ENCODE measurements around the gene DNAJC1.
"Not testable (repeated sequence)": the region's sequence is repeated elsewhere in the genome, so short reads cannot be mapped to it uniquely, and the experiment has no call there.

DNAJC1 gene

GRCh38 chr10:21830037-21830436, 173.5 kb downstream of the DNAJC1 start:
- Histone ChIP-seq H3K36me3 (ENCODE audit: control insufficient read depth, insufficient read depth, low read length) (no peaks in the 10 kb centered on the region), H3K27me3 (replicated peaks; ENCODE audit: control insufficient read depth, insufficient read depth, low read length) (no peaks in the 10 kb centered on the region)
- TF ChIP-seq CTCF (IDR thresholded peaks at IDR 0.05; ENCODE audit: insufficient read depth, low read length, poor library complexity, severe bottlenecking), result no peak

GRCh38 chr10:21827308-21827707, 176.2 kb downstream of the DNAJC1 start:
- no peak for TF ChIP-seq CTCF (IDR thresholded peaks at IDR 0.05; ENCODE audit: insufficient read depth, low read length, poor library complexity, severe bottlenecking)
- H3K4me3 ChIP-seq (replicated peaks; ENCODE audit: low read depth, low read length), result no peak overlapping the region

More at GRCh38 chr10:21830037-21830436, 173.5 kb downstream of the DNAJC1 start:
- no peak for DNase-seq (ENCODE audit: extremely low read depth, insufficient read length)
- H3K4me3 ChIP-seq (replicated peaks; ENCODE audit: low read depth, low read length), result no peak overlapping the region

GRCh38 chr10:21826725-21827124, 176.8 kb downstream of the DNAJC1 start:
- no peaks in the 10 kb centered on the region for H3K36me3 ChIP-seq (ENCODE audit: control insufficient read depth, insufficient read depth, low read length)
- H3K4me3 ChIP-seq (replicated peaks; ENCODE audit: low read depth, low read length), result no peak overlapping the region
- TF ChIP-seq CTCF (IDR thresholded peaks at IDR 0.05; ENCODE audit: insufficient read depth, low read length, poor library complexity, severe bottlenecking), result no peak
- H3K27me3 ChIP-seq (replicated peaks; ENCODE audit: control insufficient read depth, insufficient read depth, low read length), result no peaks in the 10 kb centered on the region
- no peak for DNase-seq (ENCODE audit: extremely low read depth, insufficient read length)

More at GRCh38 chr10:21827308-21827707, 176.2 kb downstream of the DNAJC1 start:
- H3K36me3 ChIP-seq (ENCODE audit: control insufficient read depth, insufficient read depth, low read length), result no peaks in the 10 kb centered on the region
- H3K27me3 ChIP-seq (replicated peaks; ENCODE audit: control insufficient read depth, insufficient read depth, low read length), result no peaks in the 10 kb centered on the region
- DNase-seq (ENCODE audit: extremely low read depth, insufficient read length), result no peak

DNA sequence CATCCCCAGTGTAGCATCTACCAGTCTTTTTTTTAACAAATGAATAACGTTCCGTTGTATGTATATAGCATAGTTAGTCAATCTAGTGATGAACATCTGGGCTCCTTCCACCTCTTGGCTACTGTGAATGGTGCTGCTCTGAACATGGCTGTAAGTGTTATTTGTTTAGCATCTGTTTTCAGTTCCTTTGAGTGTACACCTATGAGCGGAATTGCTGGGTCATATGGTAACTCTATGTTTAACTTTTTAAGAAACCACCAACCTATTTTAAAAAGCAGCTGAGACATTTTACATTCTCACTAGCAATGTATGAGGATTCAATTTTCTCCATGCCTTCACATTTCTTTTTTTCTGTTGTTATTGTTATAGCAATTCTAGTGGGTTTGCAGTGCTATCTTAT, 178.2 kb downstream of the DNAJC1 start:
- DNase-seq (ENCODE audit: extremely low read depth, insufficient read length), result no peak
- Histone ChIP-seq H3K36me3 (ENCODE audit: control insufficient read depth, insufficient read depth, low read length) (no peaks in the 10 kb centered on the region), H3K27me3 (replicated peaks; ENCODE audit: control insufficient read depth, insufficient read depth, low read length) (no peaks in the 10 kb centered on the region), H3K4me3 (replicated peaks; ENCODE audit: low read depth, low read length) (no peak overlapping the region)
- no peak for TF ChIP-seq CTCF (IDR thresholded peaks at IDR 0.05; ENCODE audit: insufficient read depth, low read length, poor library complexity, severe bottlenecking)

DNA sequence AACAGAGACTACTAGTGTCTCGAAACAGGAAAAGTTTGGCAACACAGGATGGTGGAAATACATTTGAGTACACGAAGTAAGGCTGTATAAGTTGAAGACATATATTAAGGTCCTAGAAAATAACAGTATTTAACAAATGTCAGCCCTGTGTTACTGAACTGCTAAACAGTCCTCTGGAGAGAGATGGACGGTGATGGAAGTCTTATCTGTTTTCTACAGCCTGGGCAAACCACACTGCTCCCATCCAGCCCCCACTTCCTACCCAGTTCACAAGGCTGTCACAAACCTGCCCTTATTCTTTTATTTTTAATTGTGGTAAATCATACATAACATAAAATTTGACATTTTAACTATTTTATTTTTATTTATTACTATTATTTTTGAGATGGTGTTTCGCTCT, 179.1 kb downstream of the DNAJC1 start:
- no peak for DNase-seq (ENCODE audit: extremely low read depth, insufficient read length)
- no peaks in the 10 kb centered on the region for H3K36me3 ChIP-seq (ENCODE audit: control insufficient read depth, insufficient read depth, low read length)
- no peak overlapping the region for H3K4me3 ChIP-seq (replicated peaks; ENCODE audit: low read depth, low read length)
- no peak for TF ChIP-seq CTCF (IDR thresholded peaks at IDR 0.05; ENCODE audit: insufficient read depth, low read length, poor library complexity, severe bottlenecking)
- no peaks in the 10 kb centered on the region for H3K27me3 ChIP-seq (replicated peaks; ENCODE audit: control insufficient read depth, insufficient read depth, low read length)

DNA sequence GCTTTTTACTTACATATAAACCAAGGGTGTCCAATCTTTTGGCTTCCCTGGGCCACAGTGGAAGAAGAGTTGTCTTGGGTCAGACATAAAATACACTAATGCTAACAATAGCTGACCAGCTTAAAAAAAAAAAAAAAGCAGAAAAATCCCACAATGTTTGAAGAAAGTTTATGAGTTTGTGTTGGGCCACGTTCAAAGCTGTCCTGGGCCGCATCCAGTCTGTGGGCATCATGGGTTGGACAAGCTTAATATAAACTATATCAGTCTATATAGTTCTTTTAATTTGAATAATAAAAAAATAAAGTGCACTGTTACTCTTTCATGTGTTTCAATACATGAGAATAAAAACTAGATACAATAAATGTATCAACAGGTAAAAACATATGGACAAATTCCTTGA, 179.9 kb downstream of the DNAJC1 start:
- TF ChIP-seq CTCF (IDR thresholded peaks at IDR 0.05; ENCODE audit: insufficient read depth, low read length, poor library complexity, severe bottlenecking), result no peak
- Histone ChIP-seq H3K36me3 (ENCODE audit: control insufficient read depth, insufficient read depth, low read length) (no peaks in the 10 kb centered on the region), H3K27me3 (replicated peaks; ENCODE audit: control insufficient read depth, insufficient read depth, low read length) (no peaks in the 10 kb centered on the region), H3K4me3 (replicated peaks; ENCODE audit: low read depth, low read length) (no peak overlapping the region)
- DNase-seq (ENCODE audit: extremely low read depth, insufficient read length), result no peak

DNA sequence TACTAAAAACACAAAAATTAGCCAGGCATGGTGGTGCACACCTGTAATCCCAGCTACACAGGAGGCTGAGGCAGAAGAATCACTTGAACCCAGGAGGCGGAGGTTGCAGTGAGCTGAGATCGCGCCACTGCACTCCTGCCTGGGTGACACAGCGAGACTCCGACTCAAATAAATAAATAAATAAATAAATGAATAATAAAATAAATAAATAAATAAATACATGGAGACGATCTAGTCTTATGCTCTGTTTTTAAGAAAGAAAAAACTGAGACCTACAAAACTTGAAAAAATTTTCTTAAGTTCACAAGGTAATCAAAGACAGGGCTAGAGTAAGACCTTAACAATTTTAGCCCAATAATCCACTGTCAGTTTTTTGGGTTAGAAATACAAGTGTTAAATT, 181.3 kb downstream of the DNAJC1 start:
- DNase-seq (ENCODE audit: extremely low read depth, insufficient read length); H3K36me3 ChIP-seq (ENCODE audit: control insufficient read depth, insufficient read depth, low read length); H3K4me3 ChIP-seq (replicated peaks; ENCODE audit: low read depth, low read length); H3K27me3 ChIP-seq (replicated peaks; ENCODE audit: control insufficient read depth, insufficient read depth, low read length): not testable (repeated sequence)

Data from GM06990 (cell line).